D721Med (cell line): ENCODE measurements around the gene HSD17B4.

Experiments
- DNase-seq: peaks from one replicate; pipeline ENCODE4 v3.0.0; 2011; ENCODE audit warnings: low spot score; ENCODE audit not compliant: insufficient read length
- FAIRE-seq: peaks from 2 replicates; lab custom pipeline; 2011; peaks lifted over from hg19 to GRCh38; lab: Jason Lieb, UNC
- TF ChIP-seq, protein P1 (sequence below): IDR thresholded peaks from 2 replicates; pipeline ENCODE4 v1.5.1; 2012; ENCODE audit warnings: mild to moderate bottlenecking, control low read depth; ENCODE audit not compliant: insufficient read depth; ENCODE audit errors: missing control alignments

The HSD17B4 gene

DNA sequence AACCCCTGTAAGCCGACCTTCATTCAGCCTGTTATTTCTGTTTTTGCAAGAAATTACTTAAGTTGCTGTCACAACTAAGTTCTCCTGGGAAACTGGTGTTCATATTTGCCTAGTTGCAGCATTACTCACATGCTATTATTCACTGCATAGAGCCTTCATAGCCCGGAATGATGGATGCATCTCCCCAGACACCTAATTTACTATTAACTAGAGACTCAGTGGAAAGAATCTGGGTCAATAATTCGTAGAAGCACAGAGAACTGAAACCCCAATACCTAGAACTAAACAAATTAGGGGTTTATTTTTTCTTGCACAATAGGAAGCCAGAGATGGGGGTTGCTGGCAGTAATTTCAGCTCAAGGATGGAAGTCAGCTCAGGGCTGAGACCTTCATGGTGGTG lies 131.4 kb downstream of the HSD17B4 start:
- FAIRE-seq (no peak), DNase-seq (no peak)
- TF ChIP-seq, protein P1, sequence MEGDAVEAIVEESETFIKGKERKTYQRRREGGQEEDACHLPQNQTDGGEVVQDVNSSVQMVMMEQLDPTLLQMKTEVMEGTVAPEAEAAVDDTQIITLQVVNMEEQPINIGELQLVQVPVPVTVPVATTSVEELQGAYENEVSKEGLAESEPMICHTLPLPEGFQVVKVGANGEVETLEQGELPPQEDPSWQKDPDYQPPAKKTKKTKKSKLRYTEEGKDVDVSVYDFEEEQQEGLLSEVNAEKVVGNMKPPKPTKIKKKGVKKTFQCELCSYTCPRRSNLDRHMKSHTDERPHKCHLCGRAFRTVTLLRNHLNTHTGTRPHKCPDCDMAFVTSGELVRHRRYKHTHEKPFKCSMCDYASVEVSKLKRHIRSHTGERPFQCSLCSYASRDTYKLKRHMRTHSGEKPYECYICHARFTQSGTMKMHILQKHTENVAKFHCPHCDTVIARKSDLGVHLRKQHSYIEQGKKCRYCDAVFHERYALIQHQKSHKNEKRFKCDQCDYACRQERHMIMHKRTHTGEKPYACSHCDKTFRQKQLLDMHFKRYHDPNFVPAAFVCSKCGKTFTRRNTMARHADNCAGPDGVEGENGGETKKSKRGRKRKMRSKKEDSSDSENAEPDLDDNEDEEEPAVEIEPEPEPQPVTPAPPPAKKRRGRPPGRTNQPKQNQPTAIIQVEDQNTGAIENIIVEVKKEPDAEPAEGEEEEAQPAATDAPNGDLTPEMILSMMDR: no peak
